Measurements from ENCODE around the gene PLXNA3. TPM values are rescaled to one million over a fixed set of nuclear protein-coding genes. Genes with fewer than 3 reads are reported as not detected.

Gene PLXNA3
- total RNA-seq, 2 donors from 2014 or later = 52.6 to 68.8 TPM

DNA sequence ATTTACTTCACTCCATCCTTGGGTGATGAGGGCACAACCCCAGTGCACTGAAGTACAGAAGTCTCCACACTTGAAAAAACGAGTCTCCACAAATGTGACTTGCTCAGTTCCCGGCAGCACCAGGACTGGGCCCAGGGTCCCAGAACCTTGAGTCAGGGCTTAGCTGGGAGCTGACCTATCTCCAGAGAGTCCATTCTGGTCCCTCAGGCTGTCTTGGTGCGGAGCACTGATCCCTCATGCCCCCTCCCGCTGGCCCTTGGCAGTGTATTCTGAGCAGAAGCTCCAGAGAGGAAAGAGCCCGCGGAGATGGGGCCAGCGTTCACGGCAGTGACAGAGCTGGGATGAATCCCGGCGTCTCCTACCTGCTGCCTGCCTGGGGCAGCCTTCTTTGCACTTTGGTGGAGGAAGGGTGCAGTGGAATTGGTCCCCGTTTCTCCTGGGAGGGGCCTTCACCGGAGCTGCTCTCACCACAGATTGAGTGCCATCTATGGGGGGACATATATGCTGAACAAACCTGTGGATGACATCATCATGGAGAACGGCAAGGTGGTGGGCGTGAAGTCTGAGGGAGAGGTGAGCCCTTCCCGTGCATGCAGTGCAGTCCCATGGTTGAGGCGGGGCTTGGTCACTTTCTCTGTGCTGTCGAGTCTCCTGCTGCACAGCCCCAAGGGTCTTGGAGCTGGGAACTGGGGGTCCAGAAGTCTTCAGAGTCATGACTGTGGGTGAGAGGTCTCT is 17.3 kb upstream of the PLXNA3 start:
- WGBS, 2 experiments (ENCODE audit: insufficient coverage in 1 of 2, insufficient read length in 1 of 2) = 89% methylated on average over 17 of the region's 17 CpGs; no CpG with 5 or more reads in 1 of the 2 experiments
- Histone ChIP-seq H3K27me3 (ENCODE audit: control insufficient read depth, insufficient read depth, low read length, poor library complexity, severe bottlenecking) (no peaks in the 10 kb centered on the region), H3K9me3 (ENCODE audit: control insufficient read depth, low read length) (no peaks in the 10 kb centered on the region), H3K36me3 (ENCODE audit: control insufficient read depth, insufficient read depth, low read length) (peaks cover 22% of the 10 kb centered on the region), H3K4me1 (ENCODE audit: control insufficient read depth, insufficient read depth, low read length) (no peaks in the 10 kb centered on the region), H3K9ac (ENCODE audit: extremely low read depth, low read length, poor library complexity, severe bottlenecking) (no peak overlapping the region), H3K27ac (ENCODE audit: low read depth, low read length) (no peak overlapping the region), H3K4me3 (ENCODE audit: low read length) (no peak overlapping the region)
- Mint-ChIP-seq H3K36me3 (ENCODE audit: low read depth) (peaks cover 14% of the 10 kb centered on the region), H3K4me1 (no peaks in the 10 kb centered on the region), H3K4me3 (no peak overlapping the region), H3K27ac (no peak overlapping the region), H3K27me3 (ENCODE audit: insufficient read depth) (no peaks in the 10 kb centered on the region), H3K9me3 (peaks cover 63% of the 10 kb centered on the region)
- DNase-seq = no peak
- no peak for TF ChIP-seq CTCF (conservative IDR thresholded peaks at IDR 0.05)

DNA sequence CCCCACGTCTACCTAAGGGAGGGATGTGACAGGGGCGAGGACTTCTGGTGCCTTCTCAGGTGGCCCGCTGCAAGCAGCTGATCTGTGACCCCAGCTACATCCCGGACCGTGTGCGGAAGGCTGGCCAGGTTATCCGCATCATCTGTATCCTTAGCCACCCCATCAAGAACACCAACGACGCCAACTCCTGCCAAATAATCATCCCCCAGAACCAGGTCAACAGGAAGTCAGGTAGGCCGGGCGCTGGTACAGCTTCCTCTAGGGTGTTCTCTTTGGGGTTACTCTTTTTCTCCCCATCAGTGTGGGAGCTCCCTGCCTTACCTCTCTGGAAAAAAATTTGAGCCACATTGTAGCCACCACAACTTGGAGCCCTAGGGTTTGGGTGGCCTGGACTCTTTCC is 16.5 kb upstream of the PLXNA3 start:
- TF ChIP-seq CTCF (conservative IDR thresholded peaks at IDR 0.05) = no peak
- Histone ChIP-seq H3K9ac (ENCODE audit: extremely low read depth, low read length, poor library complexity, severe bottlenecking) (no peak overlapping the region), H3K27ac (ENCODE audit: low read depth, low read length) (no peak overlapping the region), H3K4me3 (ENCODE audit: low read length) (no peak overlapping the region), H3K9me3 (ENCODE audit: control insufficient read depth, low read length) (no peaks in the 10 kb centered on the region), H3K4me1 (ENCODE audit: control insufficient read depth, insufficient read depth, low read length) (no peaks in the 10 kb centered on the region), H3K27me3 (ENCODE audit: control insufficient read depth, insufficient read depth, low read length, poor library complexity, severe bottlenecking) (no peaks in the 10 kb centered on the region), H3K36me3 (ENCODE audit: control insufficient read depth, insufficient read depth, low read length) (peaks cover 25% of the 10 kb centered on the region)
- no peak overlapping the region for H3K4me3 Mint-ChIP-seq
- DNase-seq = no peak
- peaks cover 18% of the 10 kb centered on the region for H3K36me3 Mint-ChIP-seq (ENCODE audit: low read depth)
- H3K27me3 Mint-ChIP-seq (ENCODE audit: insufficient read depth) = no peaks in the 10 kb centered on the region
- H3K4me1 Mint-ChIP-seq = no peaks in the 10 kb centered on the region
- peaks cover 65% of the 10 kb centered on the region for H3K9me3 Mint-ChIP-seq
- no peak overlapping the region for H3K27ac Mint-ChIP-seq
- WGBS, 2 experiments (ENCODE audit: insufficient coverage in 1 of 2, insufficient read length in 1 of 2) = 95% methylated on average over 11 of the region's 11 CpGs; no CpG with 5 or more reads in 1 of the 2 experiments

GRCh38 chrX:154441984-154442707 is 15.9 kb upstream of the PLXNA3 start:
- Mint-ChIP-seq H3K9me3 (peaks cover 70% of the 10 kb centered on the region), H3K4me3 (no peak overlapping the region), H3K36me3 (ENCODE audit: low read depth) (peaks cover 24% of the 10 kb centered on the region), H3K27me3 (ENCODE audit: insufficient read depth) (no peaks in the 10 kb centered on the region), H3K27ac (no peak overlapping the region), H3K4me1 (no peaks in the 10 kb centered on the region)
- TF ChIP-seq CTCF (conservative IDR thresholded peaks at IDR 0.05) = no peak
- H3K9ac ChIP-seq (ENCODE audit: extremely low read depth, low read length, poor library complexity, severe bottlenecking) = no peak overlapping the region
- no peaks in the 10 kb centered on the region for H3K9me3 ChIP-seq (ENCODE audit: control insufficient read depth, low read length)
- no peak for DNase-seq
- H3K4me3 ChIP-seq (ENCODE audit: low read length) = no peak overlapping the region
- no peaks in the 10 kb centered on the region for H3K27me3 ChIP-seq (ENCODE audit: control insufficient read depth, insufficient read depth, low read length, poor library complexity, severe bottlenecking)
- H3K4me1 ChIP-seq (ENCODE audit: control insufficient read depth, insufficient read depth, low read length) = no peaks in the 10 kb centered on the region
- peaks cover 29% of the 10 kb centered on the region for H3K36me3 ChIP-seq (ENCODE audit: control insufficient read depth, insufficient read depth, low read length)
- 92 to 98% methylated on average over 12 to 21 of the region's 21 CpGs for WGBS, 2 experiments (ENCODE audit: insufficient coverage in 1 of 2, insufficient read length in 1 of 2)
- no peak overlapping the region for H3K27ac ChIP-seq (ENCODE audit: low read depth, low read length)

Measured in endodermal cell (in vitro differentiated cells).